ENCODE results near the gene PPP2R5C.

GRCh38 chr14:101962503-101962874, 201.0 kb downstream of the PPP2R5C start:
- TF ChIP-seq CTCF (conservative IDR thresholded peaks at IDR 0.05; ENCODE audit: low read depth, low read length) = no peak
- TF ChIP-seq EZH2 (IDR thresholded peaks at IDR 0.05; ENCODE audit: low read length, unreplicated experiment) = no peak
